Ovary (tissue), 9 donors: Measurements from ENCODE around the gene ZNF750. TPM values are rescaled to one million over a fixed set of nuclear protein-coding genes. Genes with fewer than 3 reads are reported as not detected.

ENCODE experiments used
- DNase-seq, 5 donors: peaks; one replicate each; pipeline ENCODE4 v3.0.0-alpha.2; 2019 to 2020
- H3K27ac ChIP-seq, 2 donors: fragments of 200-600 bp; one replicate each; pipeline versions ENCODE4 v1.5.1 to v1.8.0; 2019 to 2022
- H3K27me3 ChIP-seq: fragments of 200-600 bp; one replicate; pipeline ENCODE4 v1.8.0; 2022
- H3K36me3 ChIP-seq: fragments of 200-600 bp; sonication (generic); one replicate; pipeline ENCODE4 v1.5.1; 2019
- H3K4me1 ChIP-seq: one replicate; pipeline ENCODE4 v1.8.1; 2013; ENCODE audit warnings: mild to moderate bottlenecking, moderate library complexity; ENCODE audit not compliant: insufficient read depth
- H3K4me3 ChIP-seq: fragments of 200-600 bp; sonication (generic); one replicate; pipeline ENCODE4 v1.5.1; 2017
- H3K9me3 ChIP-seq, 2 donors: fragments of 200-600 bp in 1 of 2; sonication (generic) in 1 of 2; one replicate each; pipeline versions ENCODE4 v1.5.1 to v1.8.1; 2013 to 2019; ENCODE audit warnings: mild to moderate bottlenecking in 1 of 2, moderate library complexity in 1 of 2
- EP300 ChIP-seq: sonication (generic); formaldehyde crosslinking; IDR thresholded peaks from one replicate; pipeline ENCODE4 v1.6.1; 2017; ENCODE audit warnings: antibody characterized with exemption
- POLR2A ChIP-seq: fragments of 450-650 bp; IDR thresholded peaks from one replicate; pipeline ENCODE4 v1.6.1; 2017; ENCODE audit warnings: antibody characterized with exemption, mild to moderate bottlenecking, moderate library complexity
- WGBS, 3 donors: extraction: QIAGEN DNeasy Blood & Tissue Kit in 1 of 3; methylation state at CpG; one replicate each; pipeline versions ENCODE4 v1.1.5 to v1.1.7; 2013 to 2017; 5-methylcytosine and 5-hydroxymethylcytosine counted together
- intact Hi-C, 4 donors: fragments of 100-400 bp; cut with DNase I; formaldehyde crosslinking; loops; one replicate each; pipeline versions ENCODE4 v1.11.0 to v1.15.1; 2022 to 2023
- polyA plus RNA-seq, 2 donors: library from polyadenylated mRNA; stranded (reverse); fragments of 200-250 nt in 1 of 2; fragments of 350-450 nt in 1 of 2; fragmentation: Illumina TruSeq in 1 of 2; extraction: RNeasy Lipid Tissue Mini Kit (QIAGEN cat#74804) in 1 of 2; gene quantifications; one replicate each; pipeline ENCODE4 v1.2.3, GENCODE V29; 2013 to 2014
- total RNA-seq, 7 donors: library from RNA; depleted of rRNA in 2 of 7; stranded (reverse); fragments of >200 nt in 2 of 7; fragmentation: NEBNext Ultra II Directional in 3 of 7; extraction: Animal tissue kit (Norgen Biotek cat#: 25700) in 3 of 7; gene quantifications; one replicate each; pipeline versions ENCODE4 v1.1.0 to v1.2.4, GENCODE V29; 2016 to 2023
- TF ChIP-seq, protein P1 (sequence below), 3 donors: fragments of 450-650 bp in 2 of 3; fragments of 200-600 bp in 1 of 3; IDR thresholded peaks; one replicate each; pipeline versions ENCODE4 v1.5.1 to v1.8.0; 2016 to 2022; ENCODE audit warnings: antibody characterized with exemption in 3 of 3, mild to moderate bottlenecking in 1 of 3
- donor health status: DM: no; HTN: no; CAD: no; lungs with moderate emphysema.
- donor health status: DM: no; HTN: no; CAD: no.
- donor health status: Bipolar disorder and iron deficiency.
- donor health status: DM: yes; HTN: yes; CAD: no.
- donor health status: DM: no; HTN: no; CAD: no.
- donor health status: DM: yes; HTN: yes; CAD: no.

The ZNF750 gene
- total and polyA plus RNA-seq, 9 donors = 0.02 TPM; not detected in 8

DNA sequence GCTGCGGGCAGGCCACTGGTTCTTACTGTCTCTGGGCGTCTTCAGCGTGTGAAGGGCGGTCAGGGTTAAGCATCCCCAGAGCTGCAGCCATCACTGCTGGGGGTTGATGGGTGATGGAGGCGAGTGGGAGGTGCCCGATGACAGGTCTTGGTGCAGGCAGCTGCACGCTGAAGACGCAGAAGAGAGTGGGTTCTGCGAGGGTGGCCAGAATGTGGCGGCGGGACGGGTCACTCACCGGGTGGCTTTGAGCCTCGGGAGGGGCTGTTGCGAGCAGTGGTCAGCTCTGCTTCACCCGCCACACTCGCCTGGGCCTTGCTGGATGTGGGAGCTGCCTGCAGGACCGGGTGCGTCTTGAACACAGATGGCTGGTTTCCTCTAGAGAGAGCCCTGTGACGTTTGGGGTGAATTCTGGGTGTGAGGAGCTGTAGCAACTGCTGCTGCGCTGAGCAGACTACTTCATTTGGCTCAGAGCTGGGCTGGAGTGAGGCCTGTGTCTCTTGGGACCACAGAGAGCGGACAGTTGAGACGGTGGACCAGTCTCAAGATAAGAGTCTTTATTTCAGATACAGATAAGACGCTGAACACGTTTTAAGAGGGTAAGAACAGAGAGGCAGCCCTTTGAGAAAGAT, 44.6 kb upstream of the ZNF750 start:
- Histone ChIP-seq H3K36me3 (no peaks in the 10 kb centered on the region), H3K27me3 (no peaks in the 10 kb centered on the region), H3K9me3 (no peaks in the 10 kb centered on the region), H3K4me1 (peaks cover 3% of the 10 kb centered on the region), H3K4me3 (no peak overlapping the region), H3K27ac (no peak overlapping the region)
- intact Hi-C loops = no loop called here
- no peak for DNase-seq
- TF ChIP-seq, protein P1, sequence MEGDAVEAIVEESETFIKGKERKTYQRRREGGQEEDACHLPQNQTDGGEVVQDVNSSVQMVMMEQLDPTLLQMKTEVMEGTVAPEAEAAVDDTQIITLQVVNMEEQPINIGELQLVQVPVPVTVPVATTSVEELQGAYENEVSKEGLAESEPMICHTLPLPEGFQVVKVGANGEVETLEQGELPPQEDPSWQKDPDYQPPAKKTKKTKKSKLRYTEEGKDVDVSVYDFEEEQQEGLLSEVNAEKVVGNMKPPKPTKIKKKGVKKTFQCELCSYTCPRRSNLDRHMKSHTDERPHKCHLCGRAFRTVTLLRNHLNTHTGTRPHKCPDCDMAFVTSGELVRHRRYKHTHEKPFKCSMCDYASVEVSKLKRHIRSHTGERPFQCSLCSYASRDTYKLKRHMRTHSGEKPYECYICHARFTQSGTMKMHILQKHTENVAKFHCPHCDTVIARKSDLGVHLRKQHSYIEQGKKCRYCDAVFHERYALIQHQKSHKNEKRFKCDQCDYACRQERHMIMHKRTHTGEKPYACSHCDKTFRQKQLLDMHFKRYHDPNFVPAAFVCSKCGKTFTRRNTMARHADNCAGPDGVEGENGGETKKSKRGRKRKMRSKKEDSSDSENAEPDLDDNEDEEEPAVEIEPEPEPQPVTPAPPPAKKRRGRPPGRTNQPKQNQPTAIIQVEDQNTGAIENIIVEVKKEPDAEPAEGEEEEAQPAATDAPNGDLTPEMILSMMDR (IDR thresholded peaks at IDR 0.05) = no peak
- TF ChIP-seq EP300 (no peak), POLR2A (no peak)
- WGBS, 3 donors = 87 to 89% (median 87%) methylated on average over 25 of the region's 25 CpGs

DNA sequence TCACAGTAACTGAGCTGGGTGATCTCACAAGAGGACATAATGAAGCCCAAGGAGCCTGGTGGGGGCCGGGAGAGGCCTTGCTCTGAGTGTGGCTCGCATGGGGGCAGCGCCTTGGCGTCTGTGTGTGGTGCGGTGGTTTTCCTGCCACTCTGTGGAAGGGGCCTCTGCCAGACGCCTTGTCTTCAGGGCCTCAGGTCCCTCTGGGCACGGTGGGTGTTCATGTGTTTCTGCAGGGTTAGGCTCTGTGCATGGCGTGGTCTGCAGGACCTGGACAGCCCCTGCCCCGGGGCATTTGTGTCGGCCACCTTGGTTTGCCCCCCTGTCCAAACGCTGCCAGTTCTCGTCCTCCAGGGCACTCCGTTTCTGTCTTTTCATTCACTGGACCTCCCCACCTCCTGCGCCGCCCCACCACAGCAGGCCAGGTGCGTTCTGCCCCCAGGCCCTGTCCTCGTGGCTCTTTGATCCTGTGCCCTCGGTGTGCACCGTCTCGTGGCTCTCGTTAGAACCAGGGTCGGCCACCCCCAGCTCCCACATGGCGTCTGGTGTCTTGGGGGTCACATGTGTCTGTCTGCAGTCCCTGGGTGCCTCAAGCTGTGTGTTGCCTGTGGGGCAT, 43.7 kb upstream of the ZNF750 start:
- TF ChIP-seq POLR2A = no peak
- TF ChIP-seq, protein P1 (IDR thresholded peaks at IDR 0.05) = no peak
- TF ChIP-seq EP300 = no peak
- no peaks in the 10 kb centered on the region for H3K27me3 ChIP-seq
- WGBS, 3 donors = 90 to 93% (median 91%) methylated on average over 20 to 23 of the region's 23 CpGs
- H3K4me3 ChIP-seq = no peak overlapping the region
- peaks cover 3% of the 10 kb centered on the region for H3K4me1 ChIP-seq
- no peak for DNase-seq
- intact Hi-C loops = no loop called here
- H3K27ac ChIP-seq = no peak overlapping the region
- H3K9me3 ChIP-seq = no peaks in the 10 kb centered on the region
- H3K36me3 ChIP-seq = no peaks in the 10 kb centered on the region

DNA sequence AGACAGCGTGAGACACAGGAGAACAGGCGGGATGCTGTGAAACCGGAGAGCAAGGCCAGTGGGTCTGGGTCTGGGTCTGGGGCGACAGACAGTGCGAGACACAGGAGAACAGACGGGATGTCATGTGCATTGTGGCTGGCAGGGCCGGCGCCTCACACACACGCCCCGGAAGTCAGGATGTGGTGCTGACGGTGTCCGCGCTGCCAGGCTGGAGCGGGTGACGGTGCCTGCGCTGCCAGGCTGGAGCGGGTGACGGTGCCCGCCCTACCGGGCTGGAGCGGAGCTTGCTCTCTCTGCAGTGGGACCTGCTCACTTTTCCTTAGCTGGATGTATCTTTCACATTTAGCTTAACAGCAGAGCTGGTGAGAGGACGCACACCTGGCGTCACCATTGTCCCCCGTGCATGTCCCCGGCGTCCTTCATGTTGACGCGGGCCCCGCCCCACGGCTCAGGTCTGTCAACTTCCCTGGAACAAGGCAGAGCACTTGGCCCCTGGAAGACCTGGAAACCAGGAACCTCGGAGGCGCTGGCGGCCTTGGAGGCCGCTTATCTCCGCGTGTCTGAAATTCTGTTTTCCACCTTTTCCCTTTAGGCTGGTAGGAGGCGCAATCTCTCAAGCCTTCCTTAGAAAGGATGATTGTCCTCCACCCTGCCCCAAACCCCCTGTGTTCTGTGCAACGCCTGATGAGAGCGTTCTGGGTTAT, 43.0 kb upstream of the ZNF750 start:
- no peak overlapping the region for H3K4me3 ChIP-seq
- H3K4me1 ChIP-seq = peaks cover 3% of the 10 kb centered on the region
- 94% methylated on average over 39 of the region's 39 CpGs for WGBS, 3 donors
- TF ChIP-seq EP300 = no peak
- TF ChIP-seq POLR2A = no peak
- TF ChIP-seq, protein P1 (IDR thresholded peaks at IDR 0.05) = no peak
- no peak for DNase-seq
- H3K27ac ChIP-seq = no peak overlapping the region
- H3K36me3 ChIP-seq = no peaks in the 10 kb centered on the region
- intact Hi-C loops = no loop called here
- H3K27me3 ChIP-seq = no peaks in the 10 kb centered on the region
- no peaks in the 10 kb centered on the region for H3K9me3 ChIP-seq

DNA sequence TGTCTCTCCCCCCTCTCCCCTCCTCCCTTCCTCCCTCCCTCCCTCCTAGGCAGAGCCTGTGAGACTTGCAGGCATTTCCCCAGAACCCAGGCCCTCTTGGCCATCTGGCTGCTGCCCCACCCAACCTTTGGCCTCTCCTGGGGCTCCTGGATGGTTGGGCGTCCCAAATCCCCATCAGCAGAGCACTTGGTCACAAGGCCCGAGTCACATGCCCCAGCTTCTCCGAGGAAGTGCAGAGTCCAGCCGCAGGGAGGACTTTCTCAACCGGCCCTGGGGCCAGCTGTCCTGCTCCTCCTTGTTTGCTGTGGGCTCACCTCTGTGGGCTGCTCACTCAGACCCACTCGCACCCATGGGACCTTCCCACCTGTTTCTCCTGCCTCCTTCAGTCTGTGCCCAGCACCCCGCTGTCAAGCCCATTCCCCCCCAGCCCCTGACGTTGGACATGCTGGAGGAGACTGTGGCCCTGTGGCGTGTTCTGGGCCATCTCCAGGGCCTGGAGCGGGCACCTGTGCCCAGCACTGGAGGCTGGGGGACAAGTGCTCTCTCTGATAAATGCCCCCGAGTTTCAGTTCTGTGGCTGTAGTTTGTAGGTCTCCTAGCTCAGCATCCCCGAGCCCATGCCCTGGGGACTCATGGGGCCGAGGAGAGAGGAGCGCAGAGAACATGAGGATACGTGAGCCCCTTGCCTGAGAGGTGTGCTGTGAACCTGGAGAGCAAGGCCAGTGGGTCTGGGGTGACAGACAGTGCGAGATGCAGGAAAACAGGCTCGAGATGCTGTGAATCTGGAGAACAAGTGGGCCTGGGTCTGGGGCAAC, 42.3 kb upstream of the ZNF750 start:
- WGBS, 3 donors = 78 to 86% (median 82%) methylated on average over 17 of the region's 17 CpGs
- Histone ChIP-seq H3K4me1 (peaks cover 3% of the 10 kb centered on the region), H3K4me3 (no peak overlapping the region), H3K36me3 (no peaks in the 10 kb centered on the region), H3K9me3 (no peaks in the 10 kb centered on the region), H3K27ac (no peak overlapping the region), H3K27me3 (no peaks in the 10 kb centered on the region)
- peak in 1 of 5 donors; percentile 37 for DNase-seq
- intact Hi-C loops = no loop called here
- TF ChIP-seq, protein P1 (IDR thresholded peaks at IDR 0.05) = no peak
- TF ChIP-seq POLR2A (no peak), EP300 (no peak)
